HL-60 (cell line): ENCODE data around the gene ASB18.

Source experiments
- DNase-seq, 2 experiments: peaks; one replicate each; pipeline ENCODE4 v3.0.0-alpha.2; 2010 to 2020; ENCODE audit warnings: low read depth in 1 of 2, low spot score in 1 of 2
- H3K27ac ChIP-seq: fragments of 250-450 bp; sonication (Bioruptor Pico); replicated peaks from 2 replicates; pipeline ENCODE4 v1.5.1; 2020; ENCODE audit warnings: mild to moderate bottlenecking, moderate library complexity
- H3K27me3 ChIP-seq: fragments of 250-450 bp; sonication (Bioruptor Pico); 2 replicates; pipeline ENCODE4 v1.5.1; 2021; ENCODE audit warnings: mild to moderate bottlenecking, moderate library complexity; ENCODE audit not compliant: insufficient read depth, poor library complexity, severe bottlenecking
- H3K4me3 ChIP-seq: replicated peaks from 2 replicates; pipeline ENCODE4 v1.5.1; 2011; ENCODE audit warnings: mild to moderate bottlenecking, control low read depth, low read length; ENCODE audit not compliant: insufficient read depth
- CTCF ChIP-seq: IDR thresholded peaks from one replicate; pipeline ENCODE4 v1.5.1; 2011; ENCODE audit warnings: low read length, control low read depth, inconsistent platforms; ENCODE audit not compliant: insufficient read depth
- GABPA ChIP-seq: IDR thresholded peaks from 2 replicates; pipeline ENCODE4 v1.6.1; 2012; ENCODE audit warnings: low read depth
- POLR2AphosphoS5 ChIP-seq: IDR thresholded peaks from 2 replicates; pipeline ENCODE4 v1.6.1; 2012; ENCODE audit warnings: low read depth
- REST ChIP-seq: IDR thresholded peaks from 2 replicates; pipeline ENCODE4 v1.6.1; 2012; ENCODE audit warnings: low read depth; ENCODE audit not compliant: insufficient replicate concordance
- SPI1 ChIP-seq: IDR thresholded peaks from 2 replicates; pipeline ENCODE4 v1.6.1; 2012; ENCODE audit warnings: low read depth, mild to moderate bottlenecking, borderline replicate concordance

The ASB18 gene

GRCh38 chr2:236177604-236177966, 86.6 kb downstream of the ASB18 start:
- H3K27me3 ChIP-seq: peaks cover 29% of the 10 kb centered on the region

GRCh38 chr2:236176951-236177350, 87.3 kb downstream of the ASB18 start:
- H3K27ac ChIP-seq: no peak overlapping the region
- DNase-seq: no peak
- H3K4me3 ChIP-seq: no peak overlapping the region
- peaks cover 35% of the 10 kb centered on the region for H3K27me3 ChIP-seq
- no peak for TF ChIP-seq REST
- no peak for TF ChIP-seq CTCF
- no peak for TF ChIP-seq GABPA
- no peak for TF ChIP-seq SPI1
- no peak for TF ChIP-seq POLR2AphosphoS5

More at GRCh38 chr2:236177604-236177966, 86.6 kb downstream of the ASB18 start:
- no peak overlapping the region for H3K4me3 ChIP-seq
- DNase-seq: no peak
- TF ChIP-seq GABPA (no peak), REST (no peak), POLR2AphosphoS5 (no peak), CTCF (no peak), SPI1 (no peak)
- H3K27ac ChIP-seq: no peak overlapping the region

GRCh38 chr2:236176417-236176816, 87.8 kb downstream of the ASB18 start:
- no peak overlapping the region for H3K4me3 ChIP-seq
- H3K27me3 ChIP-seq: peaks cover 39% of the 10 kb centered on the region
- DNase-seq: peak in 1 of 2 experiments; percentile 4
- H3K27ac ChIP-seq: no peak overlapping the region
- TF ChIP-seq SPI1 (no peak), CTCF (peak; percentile 11)

GRCh38 chr2:236175548-236176150, 88.6 kb downstream of the ASB18 start:
- DNase-seq: no peak
- no peak overlapping the region for H3K4me3 ChIP-seq
- no peak overlapping the region for H3K27ac ChIP-seq
- H3K27me3 ChIP-seq: peaks cover 46% of the 10 kb centered on the region
- no peak for TF ChIP-seq GABPA
- TF ChIP-seq SPI1: no peak
- TF ChIP-seq POLR2AphosphoS5: no peak
- TF ChIP-seq CTCF: no peak
- TF ChIP-seq REST: no peak
